Ramos (cell line): ENCODE results near the gene TMEM86A.

Experiments used
- in situ Hi-C: fragments of 300-500 bp; cut with MboI; formaldehyde crosslinking; loops from one replicate; pipeline ENCODE4 v1.14.3; 2022; ENCODE audit warnings: low sequenced_read_pairs; ENCODE audit not compliant: unreplicated experiment

TMEM86A gene

GRCh38 chr11:18699269-18699596 lies 654 bp downstream of the TMEM86A start:
- in situ Hi-C loops, result no loop called here

- in situ Hi-C loops, result no loop called here
These were observed 1.3 kb downstream of the TMEM86A start for GRCh38 chr11:18699848-18700261.

GRCh38 chr11:18700375-18700774 lies 1.8 kb downstream of the TMEM86A start:
- in situ Hi-C loops, result no loop called here

DNA sequence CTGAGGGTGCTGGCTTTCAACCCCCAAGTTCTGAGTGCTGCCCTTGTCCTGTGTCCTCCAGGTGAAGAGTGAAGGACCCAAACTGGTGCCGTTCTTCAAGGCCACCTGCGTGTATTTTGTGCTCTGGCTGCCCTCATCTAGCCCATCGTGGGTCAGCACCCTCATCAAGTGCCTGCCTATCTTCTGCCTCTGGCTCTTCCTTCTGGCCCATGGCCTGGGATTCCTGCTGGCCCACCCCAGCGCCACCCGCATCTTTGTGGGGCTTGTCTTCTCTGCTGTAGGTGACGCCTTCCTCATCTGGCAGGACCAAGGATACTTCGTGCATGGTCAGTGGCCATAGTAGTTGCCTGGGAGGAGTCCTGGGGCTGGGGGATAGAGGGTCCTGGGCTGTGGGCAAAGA lies 2.3 kb downstream of the TMEM86A start:
- in situ Hi-C loops, result no loop called here

- in situ Hi-C loops, result no loop called here
These were observed 3.1 kb downstream of the TMEM86A start for GRCh38 chr11:18701614-18702216.

DNA sequence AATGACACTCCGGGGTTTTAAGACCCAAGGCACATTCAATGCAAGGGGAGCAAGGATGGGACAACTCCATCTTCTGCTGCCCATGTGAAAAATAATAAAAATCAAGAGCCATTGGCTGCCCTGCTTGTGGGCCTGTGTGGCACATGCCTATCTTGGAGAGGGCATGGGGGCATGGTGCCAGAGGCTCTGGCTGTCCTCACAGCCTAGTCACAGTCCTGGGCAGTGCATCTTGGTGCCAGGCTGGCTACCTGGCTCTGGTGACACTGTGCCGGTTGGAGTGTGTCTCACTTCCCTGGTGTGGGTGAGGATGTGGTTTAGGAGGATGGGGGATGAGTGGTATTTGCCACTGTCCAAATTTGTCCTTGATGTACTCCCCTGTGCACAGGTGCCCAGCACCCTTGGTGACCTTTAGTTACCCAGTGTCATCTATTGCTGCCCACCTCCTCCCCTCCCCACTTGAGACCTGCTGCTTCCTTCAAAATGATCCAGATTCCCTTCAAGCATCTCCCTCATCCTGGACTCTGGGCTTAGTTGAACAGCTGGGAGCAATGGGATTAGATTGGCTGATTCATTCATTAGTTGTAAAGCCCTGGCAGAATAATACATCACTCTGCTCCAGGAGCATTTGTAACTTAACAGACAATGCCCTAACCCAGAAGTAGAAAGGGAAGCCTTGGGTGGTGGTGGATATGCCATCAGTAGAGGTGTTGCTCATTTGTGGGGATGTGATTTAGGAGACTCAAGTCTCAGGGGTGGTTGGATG lies 4.6 kb downstream of the TMEM86A start:
- in situ Hi-C loops, result no loop called here

- in situ Hi-C loops, result no loop called here
These were observed 5.6 kb downstream of the TMEM86A start for GRCh38 chr11:18704045-18704645.

- in situ Hi-C loops, result no loop called here
These were observed 6.1 kb downstream of the TMEM86A start for GRCh38 chr11:18704698-18705097.

DNA sequence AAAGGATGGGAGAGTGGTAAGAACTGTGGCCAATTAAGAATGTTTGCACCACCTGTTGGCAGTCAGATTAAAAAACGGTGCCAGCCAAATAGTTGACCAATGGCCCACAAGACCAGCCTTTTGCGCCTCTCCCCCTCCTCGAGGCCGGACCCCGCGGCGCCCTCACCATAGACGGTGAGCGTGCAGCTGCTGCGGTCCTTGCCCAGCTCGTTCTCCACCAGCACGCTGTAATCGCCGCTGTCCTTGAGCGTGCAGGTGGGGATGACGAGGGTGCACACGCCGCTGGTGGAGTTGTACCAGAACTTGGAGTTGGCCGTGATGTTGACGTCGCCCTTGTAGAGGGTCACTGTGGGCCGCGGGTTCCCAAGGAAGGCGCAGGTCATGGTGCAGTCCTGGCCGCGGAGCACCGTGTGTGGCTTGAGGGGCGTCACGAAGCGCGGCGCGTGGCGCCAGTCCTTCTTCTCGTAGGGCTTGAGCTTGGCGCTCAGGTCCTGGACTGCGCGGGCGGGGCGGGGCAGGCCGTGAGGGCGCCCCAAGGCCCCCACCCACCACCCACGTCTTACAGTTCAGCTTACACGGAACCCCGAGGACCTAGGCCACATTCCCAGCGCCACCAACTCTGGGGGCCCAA lies 7.2 kb downstream of the TMEM86A start:
- in situ Hi-C loops, result no loop called here

DNA sequence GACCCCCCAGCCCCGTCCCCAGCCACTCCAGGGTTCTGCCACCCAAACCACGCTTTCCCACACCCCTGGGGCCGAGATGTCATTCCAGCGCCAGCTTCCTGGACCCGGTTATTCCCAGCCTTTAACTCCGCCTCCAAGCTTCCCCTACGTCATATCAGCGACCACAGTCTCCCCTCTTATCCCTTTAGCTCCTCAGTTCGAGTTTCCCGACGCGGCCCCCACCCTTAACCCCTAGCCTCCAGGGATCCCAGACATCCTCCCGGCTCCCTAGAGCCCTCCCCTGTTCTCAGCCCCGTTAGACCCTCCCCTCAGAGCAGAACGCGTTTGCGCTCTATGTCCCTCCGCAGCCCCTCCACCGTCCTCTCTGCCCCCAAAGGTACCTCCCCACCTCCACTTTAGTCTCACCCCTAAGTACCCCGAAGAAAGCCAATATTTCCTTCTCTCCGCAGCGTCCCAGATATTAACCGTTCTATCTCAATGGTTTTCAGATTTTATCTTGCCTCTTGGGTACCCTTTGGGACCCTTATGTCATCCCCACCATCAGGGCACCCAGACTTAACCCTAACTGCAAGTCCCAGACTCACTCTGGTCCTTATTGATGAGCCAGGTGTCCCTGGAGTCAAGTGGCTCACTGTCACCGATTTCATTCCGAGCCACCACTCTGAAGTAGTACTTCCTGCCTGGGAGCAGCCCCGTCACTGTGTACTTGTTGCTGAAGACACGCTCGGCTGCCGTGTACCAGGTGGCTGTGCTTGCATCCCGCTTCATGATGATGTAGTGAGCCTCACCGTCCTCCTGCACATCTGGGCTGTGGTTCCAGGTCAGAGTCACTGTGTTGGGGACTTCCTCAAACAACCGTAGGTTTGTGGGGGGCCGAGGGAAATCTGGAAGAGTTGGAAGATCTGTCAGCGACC lies 8.0 kb downstream of the TMEM86A start:
- in situ Hi-C loops, result no loop called here

- in situ Hi-C loops, result no loop called here
These were observed 9.3 kb downstream of the TMEM86A start for GRCh38 chr11:18707811-18708340.

GRCh38 chr11:18709414-18709813 lies 10.8 kb downstream of the TMEM86A start:
- in situ Hi-C loops, result no loop called here

DNA sequence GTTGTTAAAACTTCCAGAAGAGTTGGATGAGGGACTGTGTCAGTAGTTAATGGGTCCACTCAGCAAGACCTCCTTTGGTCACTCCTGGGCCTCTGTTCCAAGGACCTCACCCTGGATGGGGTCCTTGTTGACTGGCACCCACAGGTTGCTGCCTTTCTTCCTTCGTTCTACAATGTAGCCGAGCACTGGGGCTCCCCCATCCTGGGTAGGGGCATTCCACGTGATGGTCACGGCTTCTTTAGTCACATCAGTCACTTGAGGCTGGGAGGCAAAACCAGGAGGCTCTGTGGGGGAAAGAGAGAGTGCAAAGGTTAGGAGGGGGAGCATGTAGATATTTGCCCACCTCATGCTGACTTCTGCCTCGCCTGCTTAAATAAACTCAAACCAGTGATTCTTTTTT lies 12.0 kb downstream of the TMEM86A start:
- in situ Hi-C loops, result no loop called here

DNA sequence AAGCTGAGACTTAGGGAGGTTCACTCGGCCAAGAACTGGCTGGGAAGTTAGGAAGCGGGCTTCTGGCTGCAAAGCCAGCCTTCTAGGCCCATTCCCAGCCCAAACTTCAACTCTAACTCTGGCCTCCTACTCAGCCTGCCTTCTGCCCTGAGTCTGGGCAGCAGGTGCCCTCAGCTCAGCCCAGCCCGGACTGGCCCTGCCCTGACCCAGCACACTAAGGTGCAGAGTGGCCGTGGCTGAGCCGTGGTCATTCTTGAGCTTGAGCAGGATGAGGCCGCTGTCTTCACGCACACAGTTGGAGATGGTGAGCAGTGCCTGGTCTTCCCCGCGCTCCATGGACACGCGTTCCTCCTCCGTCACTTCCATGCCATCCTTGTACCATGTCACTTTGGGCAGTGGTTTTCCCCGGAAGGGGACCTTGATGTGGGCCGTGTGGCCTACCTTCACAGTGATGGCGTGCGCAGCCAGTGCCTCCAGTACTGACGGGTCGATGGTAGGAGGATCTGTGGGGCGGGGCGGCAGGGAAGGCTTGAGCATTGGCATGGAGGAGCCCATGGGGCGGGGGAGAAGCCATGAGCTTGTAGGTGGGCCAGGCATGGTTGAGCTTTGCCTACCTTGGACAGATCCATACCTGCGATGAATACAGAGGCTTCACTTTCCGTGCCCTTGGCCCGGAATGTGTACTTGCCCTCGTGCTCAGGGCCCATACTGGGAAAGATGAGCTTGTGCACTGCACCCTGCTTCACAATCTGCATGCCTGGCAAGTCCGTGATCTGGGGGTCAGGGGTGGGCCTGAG lies 15.3 kb downstream of the TMEM86A start:
- in situ Hi-C loops, result no loop called here

- in situ Hi-C loops, result no loop called here
These were observed 15.8 kb downstream of the TMEM86A start for GRCh38 chr11:18714443-18714780.

DNA sequence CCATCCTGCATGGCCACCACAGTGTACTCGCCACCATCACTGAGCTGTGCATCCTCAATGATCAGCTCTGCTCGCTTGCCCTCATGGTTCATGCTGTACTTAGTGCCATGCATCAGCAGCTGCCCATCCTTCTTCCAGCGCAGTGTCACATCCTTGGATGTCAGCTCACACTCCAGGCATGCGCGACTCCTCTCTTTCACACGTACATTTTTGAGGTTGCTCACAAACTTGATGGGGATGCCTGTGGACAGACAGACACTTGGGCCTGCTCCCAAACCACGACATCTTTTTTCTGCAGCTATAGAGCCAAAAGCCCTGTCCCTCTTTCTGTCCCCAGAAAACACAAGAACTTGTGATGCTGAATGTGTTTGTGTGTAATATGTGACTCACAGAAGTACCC lies 16.9 kb downstream of the TMEM86A start:
- in situ Hi-C loops, result no loop called here

GRCh38 chr11:18720091-18720807 lies 21.7 kb downstream of the TMEM86A start:
- in situ Hi-C loops, result no loop called here

GRCh38 chr11:18720808-18721560 lies 22.4 kb downstream of the TMEM86A start:
- in situ Hi-C loops, result no loop called here
